WTC11 (cell line): ENCODE measurements around the gene SH3BP4. TPM values are rescaled to one million over a fixed set of nuclear protein-coding genes. Genes with fewer than 3 reads are reported as not detected.

Experiments used
- ATAC-seq: fragments of 200-7000 bp; cut with Tn5 transposase; 2 replicates; pipeline ENCODE4 v1.10.0; 2021; ENCODE audit warnings: mild to moderate bottlenecking, moderate library complexity
- CTCF ChIA-PET: fragments of 300-600 bp; sonication (Branson Sonifier 250); formaldehyde crosslinking; loops from one replicate; lab custom pipeline; 2021; ENCODE audit warnings: antibody characterized with exemption; lab: Charles Lee
- POLR2A ChIA-PET: fragments of 350-600 bp; sonication (Branson Sonifier 250); formaldehyde crosslinking; loops from one replicate; lab custom pipeline; 2021; ENCODE audit warnings: antibody characterized with exemption; lab: Charles Lee
- DNase-seq: peaks from one replicate; pipeline ENCODE4 v3.0.0; 2021; ENCODE audit warnings: low spot score
- H3K27ac Mint-ChIP-seq: 2 replicates; pipeline ENCODE4 v1.8.0; 2021; ENCODE audit warnings: mixed read lengths
- H3K27me3 Mint-ChIP-seq: 2 replicates; pipeline ENCODE4 v1.8.0; 2021; ENCODE audit warnings: low read depth, mild to moderate bottlenecking, moderate library complexity, mixed read lengths
- H3K36me3 Mint-ChIP-seq: 2 replicates; pipeline ENCODE4 v1.8.0; 2021; ENCODE audit warnings: mixed read lengths
- H3K4me1 Mint-ChIP-seq: 2 replicates; pipeline ENCODE4 v1.8.0; 2022; ENCODE audit warnings: mixed read lengths
- H3K4me3 Mint-ChIP-seq: 2 replicates; pipeline ENCODE4 v1.8.0; 2021; ENCODE audit warnings: mild to moderate bottlenecking, moderate library complexity, mixed read lengths
- H3K9me3 Mint-ChIP-seq: 2 replicates; pipeline ENCODE4 v1.8.0; 2021; ENCODE audit warnings: mixed read lengths
- CREB1 ChIP-seq: sonication (generic); formaldehyde crosslinking; IDR thresholded peaks from 2 replicates; pipeline ENCODE4 v1.8.0; 2023; ENCODE audit warnings: mild to moderate bottlenecking, missing genetic modification reagents
- EMX1 ChIP-seq: fragments of 250-450 bp; sonication (Bioruptor Pico); IDR thresholded peaks from 2 replicates; pipeline ENCODE4 v1.8.0; 2021; ENCODE audit warnings: mild to moderate bottlenecking
- GRHL2 ChIP-seq: fragments of 250-450 bp; sonication (Bioruptor Pico); IDR thresholded peaks from 2 replicates; pipeline ENCODE4 v1.8.0; 2022; ENCODE audit warnings: mild to moderate bottlenecking, moderate library complexity; ENCODE audit not compliant: insufficient replicate concordance, severe bottlenecking
- KAT7 ChIP-seq: sonication (generic); formaldehyde crosslinking; IDR thresholded peaks from 2 replicates; pipeline ENCODE4 v1.8.1; 2023; ENCODE audit warnings: missing genetic modification reagents, mild to moderate bottlenecking, borderline replicate concordance
- NFE2L1 ChIP-seq: sonication (generic); formaldehyde crosslinking; IDR thresholded peaks from 2 replicates; pipeline ENCODE4 v1.8.1; 2023; ENCODE audit warnings: missing genetic modification reagents
- NR1H2 ChIP-seq: sonication (generic); formaldehyde crosslinking; IDR thresholded peaks from 2 replicates; pipeline ENCODE4 v1.9.0; 2021; ENCODE audit warnings: mild to moderate bottlenecking, moderate library complexity, missing genetic modification reagents
- NR3C1 ChIP-seq: sonication (generic); formaldehyde crosslinking; conservative IDR thresholded peaks from 2 replicates; pipeline ENCODE4 v1.8.1; 2023; ENCODE audit warnings: low read depth, mild to moderate bottlenecking, missing genetic modification reagents
- OVOL2 ChIP-seq: fragments of 250-450 bp; sonication (Bioruptor Pico); IDR thresholded peaks from 2 replicates; pipeline ENCODE4 v1.9.0; 2021; ENCODE audit warnings: mild to moderate bottlenecking, borderline replicate concordance
- RELA ChIP-seq: sonication (generic); formaldehyde crosslinking; IDR thresholded peaks from 2 replicates; pipeline ENCODE4 v1.8.1; 2022; ENCODE audit warnings: missing genetic modification reagents, mild to moderate bottlenecking, borderline replicate concordance
- TP53 ChIP-seq: sonication (generic); formaldehyde crosslinking; IDR thresholded peaks from 2 replicates; pipeline ENCODE4 v1.8.1; 2023; ENCODE audit warnings: mild to moderate bottlenecking, missing genetic modification reagents
- ZBTB21 ChIP-seq: sonication (generic); formaldehyde crosslinking; IDR thresholded peaks from 2 replicates; pipeline ENCODE4 v1.8.1; 2023; ENCODE audit warnings: mild to moderate bottlenecking, missing genetic modification reagents, borderline replicate concordance
- ZNF219 ChIP-seq: sonication (generic); formaldehyde crosslinking; IDR thresholded peaks from 2 replicates; pipeline ENCODE4 v1.8.0; 2023; ENCODE audit warnings: missing genetic modification reagents, mild to moderate bottlenecking, borderline replicate concordance
- ZNF317 ChIP-seq: sonication (generic); formaldehyde crosslinking; IDR thresholded peaks from 2 replicates; pipeline ENCODE4 v1.8.1; 2023; ENCODE audit warnings: low read depth, mild to moderate bottlenecking, moderate library complexity, missing genetic modification reagents, borderline replicate concordance
- ZNF416 ChIP-seq: fragments of 250-450 bp; sonication (Bioruptor Pico); IDR thresholded peaks from 2 replicates; pipeline ENCODE4 v1.9.0; 2021; ENCODE audit warnings: mild to moderate bottlenecking, inconsistent platforms
- ZNF671 ChIP-seq: fragments of 250-450 bp; sonication (Bioruptor Pico); IDR thresholded peaks from 2 replicates; pipeline ENCODE4 v1.8.0; 2021; ENCODE audit warnings: mild to moderate bottlenecking
- total RNA-seq: library from RNA; stranded (reverse); gene quantifications from 3 replicates; pipeline ENCODE4 v1.2.3, GENCODE V29; 2021
- TF ChIP-seq, protein P1 (sequence below): fragments of 250-450 bp; sonication (Bioruptor Pico); IDR thresholded peaks from 2 replicates; pipeline ENCODE4 v1.9.0; 2021; ENCODE audit warnings: moderate library complexity, mild to moderate bottlenecking, inconsistent platforms, borderline replicate concordance
- TF ChIP-seq, protein P2 (sequence below): sonication (generic); formaldehyde crosslinking; IDR thresholded peaks from 2 replicates; pipeline ENCODE4 v1.8.0; 2023; ENCODE audit warnings: missing genetic modification reagents, mild to moderate bottlenecking, borderline replicate concordance
- TF ChIP-seq, protein P3 (sequence below): fragments of 250-450 bp; sonication (Bioruptor Pico); IDR thresholded peaks from 2 replicates; pipeline ENCODE4 v1.9.0; 2021; ENCODE audit warnings: mild to moderate bottlenecking
- TF ChIP-seq, protein P4 (sequence below): sonication (generic); formaldehyde crosslinking; IDR thresholded peaks from 2 replicates; pipeline ENCODE4 v1.8.1; 2023; ENCODE audit warnings: mild to moderate bottlenecking, missing genetic modification reagents, moderate library complexity
- TF ChIP-seq, protein P5 (sequence below): fragments of 250-450 bp; sonication (Bioruptor Pico); IDR thresholded peaks from 2 replicates; pipeline ENCODE4 v2.1.2; 2022; ENCODE audit warnings: mild to moderate bottlenecking, moderate library complexity

The SH3BP4 gene
- total RNA-seq, 1 experiment from 2014 or later: 44.4 TPM

DNA sequence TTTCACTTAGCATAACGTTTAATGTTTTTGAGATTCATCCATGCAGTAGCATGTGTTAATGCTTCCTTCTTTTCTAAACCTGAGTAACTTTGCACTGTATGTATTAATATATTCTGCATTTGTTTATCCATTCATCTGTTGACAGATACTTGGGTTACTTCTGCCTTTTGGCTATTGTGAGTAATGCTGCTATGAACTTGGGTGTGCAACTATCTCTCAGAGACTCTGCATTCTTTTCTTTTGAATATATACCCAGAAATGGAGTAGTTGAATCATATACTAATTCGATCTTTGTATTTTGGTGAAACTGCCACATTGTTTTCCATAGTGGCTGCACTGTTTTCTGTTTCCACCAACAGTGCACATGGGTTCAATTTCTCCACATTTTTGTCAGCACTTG, 128.3 kb downstream of the SH3BP4 start:
- ChIA-PET POLR2A (no interaction called here), CTCF (no interaction called here)
- Mint-ChIP-seq H3K4me3 (no peak overlapping the region), H3K36me3 (no peaks in the 10 kb centered on the region), H3K27me3 (no peaks in the 10 kb centered on the region), H3K27ac (no peak overlapping the region), H3K4me1 (no peaks in the 10 kb centered on the region), H3K9me3 (peaks cover 7% of the 10 kb centered on the region)
- TF ChIP-seq ZNF671 (CRISPR knock-in tag) (no peak), ZNF219 (CRISPR knock-in tag) (no peak), EMX1 (CRISPR knock-in tag) (no peak)
- TF ChIP-seq, protein P1, sequence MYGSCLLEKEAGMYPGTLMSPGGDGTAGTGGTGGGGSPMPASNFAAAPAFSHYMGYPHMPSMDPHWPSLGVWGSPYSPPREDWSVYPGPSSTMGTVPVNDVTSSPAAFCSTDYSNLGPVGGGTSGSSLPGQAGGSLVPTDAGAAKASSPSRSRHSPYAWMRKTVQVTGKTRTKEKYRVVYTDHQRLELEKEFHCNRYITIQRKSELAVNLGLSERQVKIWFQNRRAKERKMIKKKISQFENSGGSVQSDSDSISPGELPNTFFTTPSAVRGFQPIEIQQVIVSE (CRISPR knock-in tag): no peak
- no peak for DNase-seq
- ATAC-seq: no peak

DNA sequence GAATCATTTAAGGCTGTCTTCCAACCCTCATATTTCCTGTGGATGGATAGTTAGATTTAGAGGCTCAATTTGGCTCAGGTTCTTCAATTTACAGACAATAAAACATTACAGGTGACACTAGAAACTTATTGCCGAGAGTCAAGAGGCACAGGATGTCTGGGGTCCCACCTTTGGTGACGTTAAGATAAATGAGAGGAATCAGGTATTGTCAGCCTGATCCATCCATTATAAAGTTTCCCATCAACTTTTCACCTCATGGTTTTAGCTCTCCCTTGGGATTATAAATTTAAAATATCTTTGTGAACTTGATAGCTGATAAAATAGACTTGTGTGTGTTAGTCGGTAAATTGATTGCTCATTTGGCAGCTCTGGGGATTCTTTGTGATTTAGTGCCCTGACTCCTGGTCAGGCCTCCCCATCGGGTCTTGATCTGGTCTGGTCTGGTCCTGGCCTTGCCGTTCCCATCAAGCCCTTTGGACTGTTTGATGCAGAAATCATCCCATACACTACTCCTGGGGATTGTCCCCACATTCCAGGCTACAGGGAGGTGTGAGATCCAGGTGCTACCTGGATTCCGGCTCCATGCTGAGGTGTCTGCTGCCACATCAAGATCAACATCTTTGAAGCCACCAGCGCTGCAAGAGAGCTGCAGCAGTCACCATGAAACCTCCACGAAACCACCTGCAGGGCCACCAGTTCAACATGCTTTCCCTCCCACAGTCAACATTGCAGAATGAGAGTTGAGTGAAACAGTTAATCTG, 130.9 kb downstream of the SH3BP4 start:
- no peak for DNase-seq
- Mint-ChIP-seq H3K4me1 (peaks cover 7% of the 10 kb centered on the region), H3K27me3 (no peaks in the 10 kb centered on the region), H3K9me3 (peaks cover 8% of the 10 kb centered on the region), H3K27ac (no peak overlapping the region), H3K36me3 (no peaks in the 10 kb centered on the region), H3K4me3 (no peak overlapping the region)
- no peak for TF ChIP-seq CREB1
- TF ChIP-seq ZBTB21 (CRISPR knock-in tag): no peak
- no peak for TF ChIP-seq NR3C1
- TF ChIP-seq, protein P2, sequence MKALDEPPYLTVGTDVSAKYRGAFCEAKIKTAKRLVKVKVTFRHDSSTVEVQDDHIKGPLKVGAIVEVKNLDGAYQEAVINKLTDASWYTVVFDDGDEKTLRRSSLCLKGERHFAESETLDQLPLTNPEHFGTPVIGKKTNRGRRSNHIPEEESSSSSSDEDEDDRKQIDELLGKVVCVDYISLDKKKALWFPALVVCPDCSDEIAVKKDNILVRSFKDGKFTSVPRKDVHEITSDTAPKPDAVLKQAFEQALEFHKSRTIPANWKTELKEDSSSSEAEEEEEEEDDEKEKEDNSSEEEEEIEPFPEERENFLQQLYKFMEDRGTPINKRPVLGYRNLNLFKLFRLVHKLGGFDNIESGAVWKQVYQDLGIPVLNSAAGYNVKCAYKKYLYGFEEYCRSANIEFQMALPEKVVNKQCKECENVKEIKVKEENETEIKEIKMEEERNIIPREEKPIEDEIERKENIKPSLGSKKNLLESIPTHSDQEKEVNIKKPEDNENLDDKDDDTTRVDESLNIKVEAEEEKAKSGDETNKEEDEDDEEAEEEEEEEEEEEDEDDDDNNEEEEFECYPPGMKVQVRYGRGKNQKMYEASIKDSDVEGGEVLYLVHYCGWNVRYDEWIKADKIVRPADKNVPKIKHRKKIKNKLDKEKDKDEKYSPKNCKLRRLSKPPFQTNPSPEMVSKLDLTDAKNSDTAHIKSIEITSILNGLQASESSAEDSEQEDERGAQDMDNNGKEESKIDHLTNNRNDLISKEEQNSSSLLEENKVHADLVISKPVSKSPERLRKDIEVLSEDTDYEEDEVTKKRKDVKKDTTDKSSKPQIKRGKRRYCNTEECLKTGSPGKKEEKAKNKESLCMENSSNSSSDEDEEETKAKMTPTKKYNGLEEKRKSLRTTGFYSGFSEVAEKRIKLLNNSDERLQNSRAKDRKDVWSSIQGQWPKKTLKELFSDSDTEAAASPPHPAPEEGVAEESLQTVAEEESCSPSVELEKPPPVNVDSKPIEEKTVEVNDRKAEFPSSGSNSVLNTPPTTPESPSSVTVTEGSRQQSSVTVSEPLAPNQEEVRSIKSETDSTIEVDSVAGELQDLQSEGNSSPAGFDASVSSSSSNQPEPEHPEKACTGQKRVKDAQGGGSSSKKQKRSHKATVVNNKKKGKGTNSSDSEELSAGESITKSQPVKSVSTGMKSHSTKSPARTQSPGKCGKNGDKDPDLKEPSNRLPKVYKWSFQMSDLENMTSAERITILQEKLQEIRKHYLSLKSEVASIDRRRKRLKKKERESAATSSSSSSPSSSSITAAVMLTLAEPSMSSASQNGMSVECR (CRISPR knock-in tag): no peak
- no peak for TF ChIP-seq NR1H2 (CRISPR knock-in tag)
- TF ChIP-seq ZNF416 (CRISPR knock-in tag): no peak
- TF ChIP-seq RELA (CRISPR knock-in tag): no peak
- TF ChIP-seq, protein P3, sequence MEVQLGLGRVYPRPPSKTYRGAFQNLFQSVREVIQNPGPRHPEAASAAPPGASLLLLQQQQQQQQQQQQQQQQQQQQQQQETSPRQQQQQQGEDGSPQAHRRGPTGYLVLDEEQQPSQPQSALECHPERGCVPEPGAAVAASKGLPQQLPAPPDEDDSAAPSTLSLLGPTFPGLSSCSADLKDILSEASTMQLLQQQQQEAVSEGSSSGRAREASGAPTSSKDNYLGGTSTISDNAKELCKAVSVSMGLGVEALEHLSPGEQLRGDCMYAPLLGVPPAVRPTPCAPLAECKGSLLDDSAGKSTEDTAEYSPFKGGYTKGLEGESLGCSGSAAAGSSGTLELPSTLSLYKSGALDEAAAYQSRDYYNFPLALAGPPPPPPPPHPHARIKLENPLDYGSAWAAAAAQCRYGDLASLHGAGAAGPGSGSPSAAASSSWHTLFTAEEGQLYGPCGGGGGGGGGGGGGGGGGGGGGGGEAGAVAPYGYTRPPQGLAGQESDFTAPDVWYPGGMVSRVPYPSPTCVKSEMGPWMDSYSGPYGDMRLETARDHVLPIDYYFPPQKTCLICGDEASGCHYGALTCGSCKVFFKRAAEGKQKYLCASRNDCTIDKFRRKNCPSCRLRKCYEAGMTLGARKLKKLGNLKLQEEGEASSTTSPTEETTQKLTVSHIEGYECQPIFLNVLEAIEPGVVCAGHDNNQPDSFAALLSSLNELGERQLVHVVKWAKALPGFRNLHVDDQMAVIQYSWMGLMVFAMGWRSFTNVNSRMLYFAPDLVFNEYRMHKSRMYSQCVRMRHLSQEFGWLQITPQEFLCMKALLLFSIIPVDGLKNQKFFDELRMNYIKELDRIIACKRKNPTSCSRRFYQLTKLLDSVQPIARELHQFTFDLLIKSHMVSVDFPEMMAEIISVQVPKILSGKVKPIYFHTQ (CRISPR knock-in tag): no peak
- TF ChIP-seq ZNF317: no peak
- TF ChIP-seq, protein P4, sequence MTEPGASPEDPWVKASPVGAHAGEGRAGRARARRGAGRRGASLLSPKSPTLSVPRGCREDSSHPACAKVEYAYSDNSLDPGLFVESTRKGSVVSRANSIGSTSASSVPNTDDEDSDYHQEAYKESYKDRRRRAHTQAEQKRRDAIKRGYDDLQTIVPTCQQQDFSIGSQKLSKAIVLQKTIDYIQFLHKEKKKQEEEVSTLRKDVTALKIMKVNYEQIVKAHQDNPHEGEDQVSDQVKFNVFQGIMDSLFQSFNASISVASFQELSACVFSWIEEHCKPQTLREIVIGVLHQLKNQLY: no peak
- TF ChIP-seq, protein P5, sequence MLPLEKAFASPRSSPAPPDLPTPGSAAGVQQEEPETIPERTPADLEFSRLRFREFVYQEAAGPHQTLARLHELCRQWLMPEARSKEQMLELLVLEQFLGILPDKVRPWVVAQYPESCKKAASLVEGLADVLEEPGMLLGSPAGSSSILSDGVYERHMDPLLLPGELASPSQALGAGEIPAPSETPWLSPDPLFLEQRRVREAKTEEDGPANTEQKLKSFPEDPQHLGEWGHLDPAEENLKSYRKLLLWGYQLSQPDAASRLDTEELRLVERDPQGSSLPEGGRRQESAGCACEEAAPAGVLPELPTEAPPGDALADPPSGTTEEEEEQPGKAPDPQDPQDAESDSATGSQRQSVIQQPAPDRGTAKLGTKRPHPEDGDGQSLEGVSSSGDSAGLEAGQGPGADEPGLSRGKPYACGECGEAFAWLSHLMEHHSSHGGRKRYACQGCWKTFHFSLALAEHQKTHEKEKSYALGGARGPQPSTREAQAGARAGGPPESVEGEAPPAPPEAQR: no peak
- no peak for TF ChIP-seq NFE2L1 (CRISPR knock-in tag)
- no peak for TF ChIP-seq TP53 (CRISPR knock-in tag)
- TF ChIP-seq GRHL2 (CRISPR knock-in tag): no peak
- no peak for TF ChIP-seq KAT7 (CRISPR knock-in tag)
- no peak for TF ChIP-seq OVOL2 (CRISPR knock-in tag)
- ATAC-seq: no peak
- ChIA-PET POLR2A (no interaction called here), CTCF (no interaction called here)
